NCI-H146 treated with DMSO at 0.1 percent for 48 hours (cell line): Measurements from ENCODE around the gene C1QTNF1.
"Not testable (repeated sequence)": the region's sequence is repeated elsewhere in the genome, so short reads cannot be mapped to it uniquely, and the experiment has no call there.

Source experiments
- DNase-seq: peaks from one replicate; lab custom pipeline; 2025; ENCODE audit not compliant: unreplicated experiment; lab: John Stamatoyannopoulos, UW

C1QTNF1 gene

GRCh38 chr17:79052131-79052530 lies 28.2 kb downstream of the C1QTNF1 start:
- DNase-seq: no peak

- no peak for DNase-seq
Observed at GRCh38 chr17:79053251-79053925, 29.4 kb downstream of the C1QTNF1 start.

GRCh38 chr17:79054200-79054960 lies 30.4 kb downstream of the C1QTNF1 start:
- no peak for DNase-seq

GRCh38 chr17:79055197-79055596 lies 31.2 kb downstream of the C1QTNF1 start:
- DNase-seq: no peak

DNA sequence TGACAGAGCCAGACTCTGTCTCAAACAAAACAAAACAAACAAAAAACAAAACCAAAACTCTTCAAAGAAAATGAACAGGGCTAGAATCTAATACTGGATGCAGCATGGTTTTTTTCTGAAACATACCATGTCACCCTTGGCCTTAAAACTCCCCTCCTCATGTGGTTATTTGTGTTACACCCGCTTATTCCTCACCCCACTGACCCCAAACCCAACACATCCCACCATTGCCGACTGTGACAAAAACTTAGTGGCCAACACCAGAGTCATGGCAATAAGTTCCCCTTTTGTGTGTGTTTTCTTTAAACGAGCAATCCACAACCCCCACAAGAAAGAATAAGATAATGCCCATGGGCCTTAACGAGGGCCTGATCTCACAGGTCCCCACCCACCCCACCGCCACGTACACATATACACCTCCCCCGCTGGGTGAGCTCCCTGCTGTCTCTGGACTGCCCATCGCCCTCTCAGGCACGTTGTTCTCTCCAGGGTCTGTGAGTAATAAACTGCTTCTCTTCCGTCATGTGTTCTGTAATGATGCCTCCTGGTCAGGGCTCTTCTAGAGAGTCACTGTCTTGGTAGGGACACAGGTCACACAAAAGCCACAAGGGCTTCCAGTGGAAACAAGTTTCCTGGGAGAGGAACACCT lies 33.9 kb downstream of the C1QTNF1 start:
- DNase-seq: no peak

DNA sequence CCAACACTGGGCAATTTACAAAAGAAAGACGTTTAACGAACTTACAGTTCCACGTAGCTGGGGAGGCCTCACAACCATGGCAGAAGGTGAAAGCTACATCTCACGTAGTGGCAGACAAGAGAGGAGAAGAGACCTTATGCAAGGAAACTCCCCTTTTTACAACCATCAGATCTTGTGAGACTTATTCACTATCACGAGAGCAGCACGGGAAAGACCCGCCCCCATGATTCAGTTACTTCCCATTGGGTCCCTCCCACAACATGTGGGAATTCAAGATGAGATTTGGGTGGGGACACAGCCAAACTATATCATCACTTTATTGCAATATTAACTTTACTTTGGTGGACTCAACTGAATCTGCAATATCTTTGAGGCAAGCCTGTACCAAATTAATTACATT lies 38.7 kb downstream of the C1QTNF1 start:
- DNase-seq: no peak

GRCh38 chr17:79064026-79064425 lies 40.1 kb downstream of the C1QTNF1 start:
- no peak for DNase-seq

DNA sequence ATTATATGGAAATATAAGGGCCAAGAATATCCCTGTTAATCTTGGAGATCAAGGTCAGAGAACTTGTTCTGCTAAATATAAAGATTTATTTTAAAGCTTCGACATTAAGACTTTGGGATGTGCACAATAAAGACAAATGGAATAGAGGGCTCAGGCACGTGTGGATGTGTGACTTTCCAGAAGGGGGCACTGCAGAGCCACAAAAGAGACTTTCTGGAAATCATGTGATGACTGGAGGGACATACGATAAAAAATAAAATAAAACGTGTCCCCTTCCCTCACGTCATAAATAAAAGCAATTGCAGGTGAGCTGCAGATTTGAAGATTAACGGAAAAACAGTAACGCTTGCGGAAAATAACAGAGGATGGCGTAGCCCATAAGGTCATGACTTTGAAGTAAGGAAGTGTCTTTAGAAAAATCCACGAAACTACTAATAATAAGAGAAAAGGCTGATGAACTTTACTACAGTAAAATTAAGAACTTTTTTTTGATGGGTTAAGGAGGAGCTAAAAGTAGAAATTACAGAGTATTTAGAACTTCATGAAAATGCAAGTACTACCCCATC lies 41.2 kb downstream of the C1QTNF1 start:
- peak; percentile 16 for DNase-seq

GRCh38 chr17:79066963-79067362 lies 43.0 kb downstream of the C1QTNF1 start:
- DNase-seq: no peak

GRCh38 chr17:79070266-79070880 lies 46.4 kb downstream of the C1QTNF1 start:
- DNase-seq: no peak

GRCh38 chr17:79071161-79071740 lies 47.3 kb downstream of the C1QTNF1 start:
- no peak for DNase-seq

DNA sequence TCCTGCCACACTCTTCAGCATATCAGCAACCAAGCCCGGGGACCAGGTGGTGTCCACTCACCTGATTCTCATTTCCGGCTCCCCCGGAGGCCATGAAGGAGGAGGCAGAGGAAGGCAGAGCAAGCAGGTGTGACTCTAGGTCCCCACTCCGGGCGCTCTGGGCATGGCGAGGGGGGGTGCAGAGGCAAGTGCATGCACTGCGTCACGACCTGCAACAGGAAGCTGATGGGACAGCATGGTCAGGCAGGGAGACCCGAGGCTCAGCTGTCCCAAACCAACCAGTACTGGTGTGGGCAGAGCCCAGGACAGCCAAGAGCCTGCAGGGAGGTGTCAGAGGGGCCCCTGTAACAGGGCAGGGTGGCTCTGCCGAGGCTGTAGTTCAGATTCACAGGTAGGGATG lies 48.6 kb downstream of the C1QTNF1 start:
- no peak for DNase-seq

DNA sequence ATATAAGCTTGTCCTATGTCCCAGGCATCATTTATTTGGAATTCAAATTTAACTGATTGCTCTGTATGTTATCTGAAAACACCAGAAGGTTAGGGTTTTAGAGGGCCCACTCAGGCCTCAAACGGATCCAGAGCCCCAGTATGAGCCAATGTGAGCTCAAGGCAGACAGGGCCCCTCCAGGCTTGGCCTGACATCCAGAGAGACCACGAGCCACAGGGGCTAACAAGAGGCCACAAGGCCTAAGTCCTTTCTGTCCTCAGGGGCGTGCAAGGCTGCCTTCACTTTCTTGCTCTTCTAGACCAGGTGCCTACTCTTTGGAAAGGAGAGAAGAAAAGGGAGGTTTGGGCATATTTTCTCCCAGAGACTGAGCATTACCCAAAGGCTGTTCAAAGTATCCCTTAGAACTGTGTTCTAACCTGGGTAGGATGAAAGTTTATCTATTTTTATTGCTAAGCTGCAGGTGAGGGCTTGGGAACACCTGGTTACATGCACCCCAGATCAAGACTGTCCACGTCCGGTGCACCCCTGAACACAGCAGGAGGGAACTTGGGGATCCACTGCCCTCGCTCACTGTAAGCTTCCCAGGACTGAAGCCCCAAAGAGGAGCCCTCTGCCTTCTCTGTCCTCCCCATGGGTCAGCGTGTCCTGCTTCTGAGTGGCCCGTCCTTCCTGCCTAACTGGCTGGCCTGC lies 49.2 kb downstream of the C1QTNF1 start:
- DNase-seq: no peak

DNA sequence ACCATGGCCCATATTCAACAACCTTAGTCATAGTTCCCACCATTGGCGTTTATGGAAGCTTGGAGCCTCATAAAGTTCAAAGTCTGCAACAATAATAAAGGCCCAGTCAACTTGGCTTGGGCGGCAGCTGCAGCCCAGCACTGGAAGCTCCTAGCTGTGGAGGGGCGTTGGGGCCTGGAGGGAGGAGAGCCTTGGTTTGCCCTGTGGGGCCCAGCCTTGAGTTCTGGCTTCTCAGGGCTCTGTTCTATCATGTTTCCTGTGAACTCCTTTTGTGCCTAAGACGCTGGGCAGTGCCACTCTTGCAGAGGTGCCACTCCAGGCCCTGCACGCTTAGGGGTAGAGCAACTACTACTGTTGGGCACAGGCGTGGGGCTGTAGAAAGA lies 49.7 kb downstream of the C1QTNF1 start:
- no peak for DNase-seq

DNA sequence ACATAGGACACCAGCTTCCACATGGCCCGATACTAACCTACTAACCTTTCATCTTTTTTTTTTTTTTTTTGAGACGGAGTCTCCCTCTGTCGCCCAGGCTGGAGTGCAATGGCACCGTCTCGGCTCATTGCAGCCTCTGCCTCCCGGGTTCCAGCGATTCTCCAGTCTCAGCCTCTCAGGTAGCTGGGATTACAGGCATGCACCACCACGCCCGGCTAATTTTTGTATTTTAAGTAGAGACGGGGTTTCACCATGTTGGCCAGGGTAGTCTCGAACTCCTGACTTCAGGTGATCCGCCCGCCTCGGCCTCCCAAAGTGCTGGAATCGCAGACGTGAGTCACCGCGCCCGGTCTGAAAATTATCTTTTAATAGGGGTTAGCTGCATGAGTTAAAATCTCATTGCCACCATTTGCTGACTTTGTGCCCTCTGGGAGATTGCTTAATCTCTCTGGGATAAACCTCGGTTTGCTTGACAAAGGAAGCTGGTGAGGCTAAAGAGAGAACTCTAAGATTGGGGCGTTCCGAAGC lies 50.2 kb downstream of the C1QTNF1 start:
- not testable (repeated sequence) for DNase-seq

DNA sequence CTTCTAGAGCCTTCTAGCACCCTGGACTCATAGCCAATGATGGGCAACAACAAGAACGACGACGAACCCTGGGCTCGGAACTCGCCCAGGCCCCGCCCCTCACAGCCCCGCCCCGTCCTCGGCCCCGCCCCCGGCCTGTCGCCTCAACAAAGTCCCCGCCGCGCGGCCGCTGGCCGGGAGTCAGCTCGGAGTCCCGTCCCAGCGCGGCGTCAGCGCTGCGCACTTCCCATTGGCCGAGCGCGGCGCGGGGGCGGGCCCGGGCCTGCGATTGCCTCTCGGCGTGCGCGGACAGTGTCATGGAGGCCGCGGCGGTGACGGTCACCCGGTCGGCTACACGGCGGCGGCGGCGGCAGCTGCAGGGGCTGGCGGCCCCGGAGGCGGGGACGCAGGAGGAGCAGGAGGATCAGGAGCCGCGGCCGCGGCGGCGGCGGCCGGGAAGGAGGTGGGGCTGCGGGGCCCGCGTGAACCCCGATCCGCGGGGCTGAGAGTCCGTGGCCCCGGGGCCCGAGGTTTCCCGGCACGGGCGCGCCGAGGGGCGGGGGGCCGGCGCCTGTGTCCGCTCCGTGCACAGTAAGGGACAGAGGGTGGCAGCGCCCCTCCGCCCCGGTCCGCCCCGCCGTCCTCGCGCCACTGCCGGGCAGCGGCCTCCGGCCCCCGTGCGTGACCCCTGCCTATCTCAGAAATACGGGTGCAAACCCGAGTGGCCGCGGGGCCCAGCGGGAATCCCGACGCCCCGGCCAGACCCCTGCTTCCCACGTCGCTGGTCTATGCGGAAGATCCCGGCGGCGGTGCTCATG lies 50.9 kb downstream of the C1QTNF1 start, which contains the start of gene ENGASE:
Gene ENGASE, plus strand, starts transcription at position 176 of the 797 bp plus-strand sequence. Its CDS starts 121 bp downstream, at position 297.
- DNase-seq: peak; percentile 85

DNA sequence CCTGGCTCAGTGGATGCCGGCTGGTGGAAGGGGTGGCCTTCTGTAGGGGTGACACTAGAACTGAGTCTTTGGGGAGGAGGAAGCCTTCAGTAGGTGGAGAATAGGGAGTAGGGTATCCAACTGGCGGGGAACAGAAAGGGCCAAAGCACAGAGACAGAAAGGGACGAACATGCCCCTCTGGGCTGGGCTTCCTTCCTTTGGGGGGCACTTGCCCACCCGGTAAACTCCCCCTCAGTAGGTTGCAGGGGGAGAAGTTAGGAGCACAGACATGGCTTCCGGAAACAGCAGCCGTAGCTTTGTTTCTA lies 51.4 kb downstream of the C1QTNF1 start:
- DNase-seq: no peak

GRCh38 chr17:79075861-79076406 lies 52.0 kb downstream of the C1QTNF1 start:
- no peak for DNase-seq

- DNase-seq: no peak
Observed at GRCh38 chr17:79077587-79077986, 53.6 kb downstream of the C1QTNF1 start.
